Measurements from ENCODE around the gene MISP. TPM values are rescaled to one million over a fixed set of nuclear protein-coding genes. Genes with fewer than 3 reads are reported as not detected.

MISP gene
- total RNA-seq, 4 donors from 2014 or later: 0.11 to 1.3 (median 1.0) TPM; not detected in 1

- H3K4me3 ChIP-seq: no peak overlapping the region
Observed at GRCh38 chr19:748274-748598, 2.7 kb upstream of the MISP start.

DNA sequence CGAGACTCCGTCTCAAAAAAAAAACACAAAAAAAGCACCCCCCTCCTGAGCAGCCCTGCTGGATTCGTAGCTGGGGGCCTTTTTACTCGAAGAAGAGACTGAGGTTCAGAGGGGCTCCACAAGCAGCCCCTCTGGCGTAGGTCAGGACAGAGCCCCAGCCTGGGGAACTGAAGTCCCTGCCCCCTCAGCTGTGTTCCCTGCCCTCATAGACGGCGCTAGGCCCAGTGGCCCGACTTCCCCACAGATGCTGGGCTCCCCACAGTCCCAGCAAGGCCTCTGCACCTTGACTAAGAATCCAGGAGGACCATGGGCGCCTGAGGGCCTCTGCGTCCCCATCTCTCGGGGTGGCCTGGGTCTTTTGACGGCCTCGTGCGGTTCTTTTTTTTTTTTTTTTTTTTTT is 1.1 kb upstream of the MISP start:
- 77 to 88% methylated on average over 10 to 14 of the region's 14 CpGs for WGBS, 2 donors
- no peak for DNase-seq
- H3K27me3 ChIP-seq: peaks cover 0 to 34% (median 0%) of the 10 kb centered on the region in 4 donors
- peaks cover 8 to 22% (median 8%) of the 10 kb centered on the region in 3 donors for H3K4me1 ChIP-seq
- no peak overlapping the region for H3K4me3 ChIP-seq
- H3K27ac ChIP-seq: no peak overlapping the region
- TF ChIP-seq POLR2A (IDR thresholded peaks at IDR 0.05): no peak
- TF ChIP-seq CTCF (IDR thresholded peaks at IDR 0.05): no peak
- H3K36me3 ChIP-seq: peaks cover 0 to 23% (median 0%) of the 10 kb centered on the region in 3 donors
- peaks cover 0 to 11% (median 9%) of the 10 kb centered on the region in 3 donors for H3K9me3 ChIP-seq
- intact Hi-C loops (cut with DNase I): no loop called here

More at GRCh38 chr19:748274-748598, 2.7 kb upstream of the MISP start:
- Histone ChIP-seq H3K27ac (no peak overlapping the region), H3K9me3 (peaks cover 0 to 11% (median 9%) of the 10 kb centered on the region in 3 donors), H3K27me3 (peaks cover 0 to 30% (median 0%) of the 10 kb centered on the region in 4 donors), H3K36me3 (peaks cover 0 to 23% (median 0%) of the 10 kb centered on the region in 3 donors), H3K4me1 (peaks cover 8 to 22% (median 8%) of the 10 kb centered on the region in 3 donors)
- no peak for DNase-seq
- TF ChIP-seq POLR2A (IDR thresholded peaks at IDR 0.05) (no peak), CTCF (IDR thresholded peaks at IDR 0.05) (no peak)
- intact Hi-C loops (cut with DNase I): no loop called here
- WGBS, 2 donors: 75% methylated on average over 4 of the region's 14 CpGs; no CpG with 5 or more reads in 1 of the 2 donors

DNA sequence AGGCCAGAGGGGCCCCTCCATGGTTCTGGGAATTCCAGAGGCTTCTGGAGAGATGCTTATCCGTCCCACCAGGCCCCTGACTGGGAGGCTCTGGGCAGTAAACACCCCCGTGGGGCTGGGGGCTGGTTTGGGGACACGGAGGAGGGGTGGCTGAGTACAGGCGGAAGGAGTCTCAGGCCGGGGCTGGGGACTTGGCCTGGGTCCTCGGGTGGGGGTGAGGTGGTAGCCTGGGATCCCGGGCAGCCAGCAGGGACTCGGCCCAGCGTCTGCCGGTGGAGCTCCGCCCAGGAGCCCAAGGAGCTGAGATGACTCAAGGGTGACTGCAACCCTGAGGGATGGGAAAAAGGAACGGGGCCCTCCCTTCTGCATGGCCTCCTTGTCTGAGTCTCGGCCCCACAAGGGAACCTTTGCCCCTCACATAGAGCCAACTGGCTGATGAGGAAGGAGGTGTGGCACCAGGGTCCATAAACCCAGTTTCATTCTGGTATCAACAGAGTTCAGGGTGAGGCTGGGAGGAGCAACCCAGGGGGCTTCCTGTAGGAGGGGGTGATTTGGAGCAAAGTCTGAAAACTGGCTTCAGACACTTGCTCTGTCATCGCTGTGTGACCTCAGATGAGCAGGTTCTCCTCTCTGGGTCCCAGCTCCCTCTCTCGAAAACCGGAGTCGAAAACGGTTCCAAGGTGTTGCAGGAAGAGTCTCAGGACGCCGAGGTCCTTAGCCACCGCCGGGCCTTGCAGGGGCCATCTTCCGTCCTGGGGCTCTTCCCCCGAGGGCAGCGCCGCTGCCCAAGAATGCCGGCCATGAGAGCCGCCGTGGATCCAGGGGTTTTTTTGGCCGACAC is 809 bp downstream of the MISP start:
- intact Hi-C loops (cut with DNase I): no loop called here
- no peak for DNase-seq
- peaks cover 0 to 34% (median 0%) of the 10 kb centered on the region in 4 donors for H3K27me3 ChIP-seq
- peaks cover 0 to 12% (median 0%) of the 10 kb centered on the region in 3 donors for H3K36me3 ChIP-seq
- TF ChIP-seq POLR2A (IDR thresholded peaks at IDR 0.05) (no peak), CTCF (IDR thresholded peaks at IDR 0.05) (no peak)
- H3K27ac ChIP-seq: peak overlapping the region in 2 of 4 donors; percentile 5 to 6
- peaks cover 0 to 11% (median 9%) of the 10 kb centered on the region in 3 donors for H3K9me3 ChIP-seq
- WGBS, 2 donors: 0 to 75% methylated on average over 5 to 11 of the region's 30 CpGs
- H3K4me3 ChIP-seq: peak overlapping the region in 1 of 4 donors; percentile 21
- peaks cover 8 to 22% (median 8%) of the 10 kb centered on the region in 3 donors for H3K4me1 ChIP-seq

GRCh38 chr19:752652-753517 is 2.0 kb downstream of the MISP start:
- intact Hi-C loops (cut with DNase I): no loop called here
- H3K27me3 ChIP-seq: peaks cover 0 to 34% (median 0%) of the 10 kb centered on the region in 4 donors
- H3K4me3 ChIP-seq: no peak overlapping the region
- no peak for DNase-seq
- TF ChIP-seq CTCF (IDR thresholded peaks at IDR 0.05): no peak
- no peak for TF ChIP-seq POLR2A (IDR thresholded peaks at IDR 0.05)
- H3K36me3 ChIP-seq: no peaks in the 10 kb centered on the region
- WGBS, 2 donors: 36 to 37% methylated on average over 19 to 20 of the region's 39 CpGs
- peak overlapping the region in 3 of 4 donors; percentile 24 to 78 (median 73) for H3K27ac ChIP-seq
- H3K9me3 ChIP-seq: peaks cover 0 to 3% (median under 1%) of the 10 kb centered on the region in 3 donors
- peaks cover 8 to 22% (median 8%) of the 10 kb centered on the region in 3 donors for H3K4me1 ChIP-seq
